ENCODE measurements around the gene LRRFIP1. TPM values are rescaled to one million over a fixed set of nuclear protein-coding genes. Genes with fewer than 3 reads are reported as not detected.

LRRFIP1 gene
- total RNA-seq, 3 donors from 2014 or later (not counting 1 experiment from before 2014, with no cell fraction given) = 163 to 207 (median 188) TPM

GRCh38 chr2:237790353-237790752 lies 163.0 kb downstream of the LRRFIP1 start:
- Histone ChIP-seq H3K27ac (ENCODE audit: low read length) (no peak overlapping the region), H3K4me1 (ENCODE audit: control insufficient read depth, insufficient read depth, low read length) (no peaks in the 10 kb centered on the region), H3K27me3 (ENCODE audit: control insufficient read depth, insufficient read depth, low read length) (no peaks in the 10 kb centered on the region), H3K9me3 (ENCODE audit: control insufficient read depth, insufficient read depth, low read length) (peaks cover 11% of the 10 kb centered on the region), H3K4me3 (ENCODE audit: low read length) (no peak overlapping the region), H3K36me3 (ENCODE audit: control insufficient read depth, insufficient read depth, low read length) (no peaks in the 10 kb centered on the region)
- no peaks in the 10 kb centered on the region for H3K27me3 Mint-ChIP-seq (ENCODE audit: low read depth in 2 of 2)
- 97% methylated on average over 3 of the region's 4 CpGs for WGBS (ENCODE audit: insufficient coverage)
- ATAC-seq (no peak), DNase-seq (no peak)
- H3K36me3 Mint-ChIP-seq = no peaks in the 10 kb centered on the region
- peaks cover 0 to 4% of the 10 kb centered on the region in 2 donors for H3K4me1 Mint-ChIP-seq
- intact Hi-C loops (cut with micrococcal nuclease) = no loop called here
- H3K9me3 Mint-ChIP-seq = no peaks in the 10 kb centered on the region
- H3K27ac Mint-ChIP-seq = no peak overlapping the region
- H3K4me3 Mint-ChIP-seq = no peak overlapping the region
- TF ChIP-seq CTCF (IDR thresholded peaks at IDR 0.05) = no peak

GRCh38 chr2:237791977-237792727 lies 164.8 kb downstream of the LRRFIP1 start:
- ATAC-seq (no peak), DNase-seq (no peak)
- Mint-ChIP-seq H3K27me3 (ENCODE audit: low read depth in 2 of 2) (no peaks in the 10 kb centered on the region), H3K27ac (no peak overlapping the region), H3K4me3 (no peak overlapping the region), H3K4me1 (peaks cover 0 to 4% of the 10 kb centered on the region in 2 donors), H3K9me3 (no peaks in the 10 kb centered on the region), H3K36me3 (no peaks in the 10 kb centered on the region)
- no peak overlapping the region for H3K27ac ChIP-seq (ENCODE audit: low read length)
- H3K9me3 ChIP-seq (ENCODE audit: control insufficient read depth, insufficient read depth, low read length) = peaks cover 2% of the 10 kb centered on the region
- no peaks in the 10 kb centered on the region for H3K36me3 ChIP-seq (ENCODE audit: control insufficient read depth, insufficient read depth, low read length)
- intact Hi-C loops (cut with micrococcal nuclease) = no loop called here
- H3K4me3 ChIP-seq (ENCODE audit: low read length) = no peak overlapping the region
- WGBS (ENCODE audit: insufficient coverage) = 91% methylated on average over 6 of the region's 6 CpGs
- H3K4me1 ChIP-seq (ENCODE audit: control insufficient read depth, insufficient read depth, low read length) = no peaks in the 10 kb centered on the region
- TF ChIP-seq CTCF (IDR thresholded peaks at IDR 0.05) = no peak
- no peaks in the 10 kb centered on the region for H3K27me3 ChIP-seq (ENCODE audit: control insufficient read depth, insufficient read depth, low read length)

GRCh38 chr2:237797253-237797652 lies 169.9 kb downstream of the LRRFIP1 start:
- Histone ChIP-seq H3K27ac (ENCODE audit: low read length) (no peak overlapping the region), H3K4me3 (ENCODE audit: low read length) (no peak overlapping the region), H3K4me1 (ENCODE audit: control insufficient read depth, insufficient read depth, low read length) (no peaks in the 10 kb centered on the region), H3K9me3 (ENCODE audit: control insufficient read depth, insufficient read depth, low read length) (no peaks in the 10 kb centered on the region), H3K27me3 (ENCODE audit: control insufficient read depth, insufficient read depth, low read length) (no peaks in the 10 kb centered on the region), H3K36me3 (ENCODE audit: control insufficient read depth, insufficient read depth, low read length) (no peaks in the 10 kb centered on the region)
- ATAC-seq = no peak
- Mint-ChIP-seq H3K27ac (no peak overlapping the region), H3K9me3 (no peaks in the 10 kb centered on the region), H3K27me3 (ENCODE audit: low read depth in 2 of 2) (no peaks in the 10 kb centered on the region), H3K4me1 (no peaks in the 10 kb centered on the region), H3K4me3 (no peak overlapping the region), H3K36me3 (no peaks in the 10 kb centered on the region)
- no peak for TF ChIP-seq CTCF (IDR thresholded peaks at IDR 0.05)
- no peak for DNase-seq
- intact Hi-C loops (cut with micrococcal nuclease) = no loop called here
- WGBS (ENCODE audit: insufficient coverage) = 100% methylated on average over 3 of the region's 3 CpGs
